HepG2 (cell line): ENCODE data around the gene CCDC136. TPM values are rescaled to one million over a fixed set of nuclear protein-coding genes. Genes with fewer than 3 reads are reported as not detected.
A peak's percentile ranks its signal among the peaks of the same experiment; 100 is the strongest.

Source experiments
- ATAC-seq: fragments of 200-7000 bp; cut with Tn5 transposase; 3 replicates; pipeline ENCODE4 v1.9.1; 2020; ENCODE audit warnings: mild to moderate bottlenecking, moderate library complexity
- BruUV-seq: library from RNA; stranded (reverse); fragments of 400-500 nt; replicated peaks from 2 replicates; lab custom pipeline; 2021; lab: Mats Ljungman, UMichigan
- CTCF ChIA-PET: fragments of 300-600 bp; formaldehyde crosslinking; extraction: SDS; loops from one replicate; lab custom pipeline; 2021; ENCODE audit warnings: low total read pairs, inconsistent platforms, low intra/inter-chr PET ratio; lab: Yijun Ruan, JAX
- POLR2A ChIA-PET: fragments of 350-600 bp; sonication (Branson Sonifier 250); formaldehyde crosslinking; loops from one replicate; lab custom pipeline; 2020; ENCODE audit warnings: antibody characterized with exemption, inconsistent platforms; lab: Yijun Ruan, JAX
- DNase-seq: peaks from one replicate; pipeline ENCODE4 v3.0.0-alpha.2; 2015; ENCODE audit warnings: low spot score
- FAIRE-seq: peaks from 3 replicates; lab custom pipeline; 2011; peaks lifted over from hg19 to GRCh38; lab: Jason Lieb, UNC
- H2AFZ ChIP-seq: one replicate; pipeline ENCODE4 v1.6.1; 2011; ENCODE audit warnings: low read length, inconsistent platforms
- H3K27ac ChIP-seq: fragments of 300-600 bp; 3 replicates; pipeline ENCODE4 v1.8.0; 2011; ENCODE audit warnings: mixed run types, mild to moderate bottlenecking, mixed read lengths, low read length, inconsistent platforms; ENCODE audit not compliant: insufficient read depth; ENCODE audit errors: extremely low read length
- H3K27me3 ChIP-seq, 2 experiments: fragments of 200-600 bp in 1 of 2; 2 replicates in 1 of 2; 3 replicates in 1 of 2; pipeline versions ENCODE4 v1.6.0 to v1.8.0; 2011; ENCODE audit warnings: low read length in 2 of 2, mild to moderate bottlenecking in 2 of 2, moderate library complexity in 2 of 2, inconsistent platforms in 1 of 2; ENCODE audit not compliant: insufficient read depth in 2 of 2, control insufficient read depth in 1 of 2
- H3K36me3 ChIP-seq, 2 experiments: fragments of 200-600 bp in 1 of 2; replicated peaks in 1 of 2; 2 replicates in 1 of 2; 3 replicates in 1 of 2; pipeline versions ENCODE4 v1.5.1 to v1.8.0; 2011; ENCODE audit warnings: low read length in 2 of 2, inconsistent platforms in 1 of 2; ENCODE audit not compliant: insufficient read depth in 2 of 2, control insufficient read depth in 1 of 2
- H3K4me1 ChIP-seq: 2 replicates; pipeline ENCODE4 v1.5.1; 2012; ENCODE audit warnings: low read length, inconsistent platforms; ENCODE audit not compliant: insufficient read depth
- H3K4me2 ChIP-seq: 2 replicates; pipeline ENCODE4 v1.6.0; 2011; ENCODE audit warnings: low read depth, low read length, inconsistent platforms
- H3K4me3 ChIP-seq, 3 experiments: fragments of 200-600 bp in 1 of 3; sonication (generic), shearing (Covaris generic) in 1 of 3; replicated peaks in 1 of 3; 2 replicates each; pipeline ENCODE4 v1.5.1; 2011 to 2016; ENCODE audit warnings: low read length in 3 of 3, inconsistent platforms in 2 of 3, low read depth in 2 of 3, mild to moderate bottlenecking in 2 of 3, control low read depth in 1 of 3, mixed read lengths in 1 of 3; ENCODE audit not compliant: insufficient read depth in 1 of 3
- H3K79me2 ChIP-seq: one replicate; pipeline ENCODE4 v1.6.1; 2011; ENCODE audit warnings: low read length, inconsistent platforms; ENCODE audit not compliant: insufficient read depth
- H3K9ac ChIP-seq: 2 replicates; pipeline ENCODE4 v1.6.0; 2011; ENCODE audit warnings: mild to moderate bottlenecking, low read depth, low read length, inconsistent platforms; ENCODE audit not compliant: insufficient read depth
- H3K9me3 ChIP-seq: 2 replicates; pipeline ENCODE4 v1.5.1; 2012; ENCODE audit warnings: mild to moderate bottlenecking, low read length
- H4K20me1 ChIP-seq: 2 replicates; pipeline ENCODE4 v1.6.0; 2011; ENCODE audit warnings: inconsistent platforms, mild to moderate bottlenecking, low read length, moderate library complexity; ENCODE audit not compliant: insufficient read depth
- ETV5 ChIP-seq: IDR thresholded peaks from 2 replicates; pipeline ENCODE4 v1.6.1; 2018; ENCODE audit warnings: missing biosample characterization, missing genetic modification reagents, inconsistent platforms, borderline replicate concordance
- PAX8 ChIP-seq: sonication (generic); formaldehyde crosslinking; IDR thresholded peaks from 2 replicates; pipeline ENCODE4 v1.8.0; 2022; ENCODE audit warnings: mild to moderate bottlenecking, missing genetic modification reagents, borderline replicate concordance
- RBM39 ChIP-seq: fragments of 200-400 bp; formaldehyde crosslinking; IDR thresholded peaks from one replicate; pipeline ENCODE4 v1.6.1; 2018; ENCODE audit warnings: antibody characterized with exemption, mild to moderate bottlenecking, low read depth, low read length; ENCODE audit not compliant: poor library complexity, severe bottlenecking
- RELA ChIP-seq: sonication (generic); formaldehyde crosslinking; IDR thresholded peaks from 2 replicates; pipeline ENCODE4 v1.4.0; 2020; ENCODE audit warnings: missing genetic modification reagents
- SIN3A ChIP-seq: IDR thresholded peaks from 2 replicates; pipeline ENCODE4 v1.6.1; 2011; ENCODE audit warnings: low read depth, mild to moderate bottlenecking, control low read depth, low read length, borderline replicate concordance
- WIZ ChIP-seq: sonication (generic); formaldehyde crosslinking; IDR thresholded peaks from 2 replicates; pipeline ENCODE4 v1.5.1; 2020; ENCODE audit warnings: mild to moderate bottlenecking, missing genetic modification reagents
- ZSCAN29 ChIP-seq: sonication (generic); formaldehyde crosslinking; conservative IDR thresholded peaks from 2 replicates; pipeline ENCODE4 v1.4.0; 2020; ENCODE audit warnings: mild to moderate bottlenecking, missing genetic modification reagents
- WGBS: methylation state at CpG from one replicate; pipeline ENCODE4 v1.1.6; 2017; ENCODE audit warnings: low lambda C conversion rate; 5-methylcytosine and 5-hydroxymethylcytosine counted together
- in situ Hi-C: cut with HindIII; loops from 2 replicates; pipeline ENCODE4 v1.10.0; 2017; ENCODE audit warnings: low pct_unique_long_range_greater_than_20kb; ENCODE audit not compliant: extremely low pct_ligation_motif_present
- intact Hi-C: fragments of 100-400 bp; cut with micrococcal nuclease; formaldehyde crosslinking; loops from one replicate; pipeline ENCODE4 v1.10.0; 2022; ENCODE audit not compliant: unreplicated experiment
- polyA plus RNA-seq, 8 experiments: library from polyadenylated mRNA; depleted of rRNA in 3 of 8; stranded (reverse) in 7 of 8; unstranded in 1 of 8; fragments of >200 nt; fragmentation: Illumina TruSeq in 4 of 8; extraction: Trizol in 4 of 8; gene quantifications; 2 replicates each; pipeline versions ENCODE4 v1.2.1 to v1.2.3, GENCODE V29; 2011 to 2016; ENCODE audit warnings: low read depth in 4 of 8, missing spikeins in 1 of 8, mixed read lengths in 1 of 8; ENCODE audit not compliant: insufficient read depth in 1 of 8
- total RNA-seq, 5 experiments: library from RNA; depleted of rRNA; stranded (reverse); fragments of >200 nt; fragmentation: Illumina TruSeq; extraction: Trizol; gene quantifications; 2 replicates each; pipeline ENCODE4 v1.2.3, GENCODE V29; 2016; ENCODE audit warnings: low read depth in 1 of 5
- TF ChIP-seq, protein P1 (sequence below): sonication (generic); formaldehyde crosslinking; IDR thresholded peaks from 2 replicates; pipeline ENCODE4 v1.9.0; 2021; ENCODE audit warnings: missing genetic modification reagents, borderline replicate concordance
- TF ChIP-seq, protein P2 (sequence below): sonication (generic); formaldehyde crosslinking; IDR thresholded peaks from 2 replicates; pipeline ENCODE4 v1.4.0; 2020; ENCODE audit warnings: missing genetic modification reagents

CCDC136 gene
- total and polyA plus RNA-seq, 2 of the 13 experiments (the other 11 are each of a cell fraction or from before 2014, with no cell fraction given) = 0.04 to 0.38 TPM

DNA sequence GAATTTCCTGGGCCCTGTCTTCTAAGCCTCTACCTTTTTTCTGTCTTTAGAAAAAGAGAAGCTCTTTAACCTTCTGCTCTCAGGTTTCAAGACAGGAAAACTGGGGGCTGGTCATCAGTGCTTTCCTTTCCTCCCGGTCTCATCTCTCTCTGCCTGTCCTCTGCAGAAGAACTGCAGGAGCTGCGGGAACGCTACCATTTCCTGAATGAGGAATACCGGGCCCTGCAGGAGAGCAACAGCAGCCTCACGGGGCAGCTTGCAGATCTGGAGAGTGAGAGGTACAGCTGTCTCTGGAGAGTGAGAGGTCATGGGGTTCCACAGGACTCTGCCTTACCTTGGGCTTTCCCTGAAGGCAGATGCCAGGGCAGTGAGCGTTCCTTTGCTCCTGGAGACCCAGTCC lies 12.7 kb downstream of the CCDC136 start:
- no peaks in the 10 kb centered on the region for H3K79me2 ChIP-seq
- H3K36me3 ChIP-seq = no peaks in the 10 kb centered on the region
- no peak overlapping the region for H3K27ac ChIP-seq
- no peak overlapping the region for H3K4me2 ChIP-seq
- intact Hi-C loops = no loop called here
- TF ChIP-seq, protein P1, sequence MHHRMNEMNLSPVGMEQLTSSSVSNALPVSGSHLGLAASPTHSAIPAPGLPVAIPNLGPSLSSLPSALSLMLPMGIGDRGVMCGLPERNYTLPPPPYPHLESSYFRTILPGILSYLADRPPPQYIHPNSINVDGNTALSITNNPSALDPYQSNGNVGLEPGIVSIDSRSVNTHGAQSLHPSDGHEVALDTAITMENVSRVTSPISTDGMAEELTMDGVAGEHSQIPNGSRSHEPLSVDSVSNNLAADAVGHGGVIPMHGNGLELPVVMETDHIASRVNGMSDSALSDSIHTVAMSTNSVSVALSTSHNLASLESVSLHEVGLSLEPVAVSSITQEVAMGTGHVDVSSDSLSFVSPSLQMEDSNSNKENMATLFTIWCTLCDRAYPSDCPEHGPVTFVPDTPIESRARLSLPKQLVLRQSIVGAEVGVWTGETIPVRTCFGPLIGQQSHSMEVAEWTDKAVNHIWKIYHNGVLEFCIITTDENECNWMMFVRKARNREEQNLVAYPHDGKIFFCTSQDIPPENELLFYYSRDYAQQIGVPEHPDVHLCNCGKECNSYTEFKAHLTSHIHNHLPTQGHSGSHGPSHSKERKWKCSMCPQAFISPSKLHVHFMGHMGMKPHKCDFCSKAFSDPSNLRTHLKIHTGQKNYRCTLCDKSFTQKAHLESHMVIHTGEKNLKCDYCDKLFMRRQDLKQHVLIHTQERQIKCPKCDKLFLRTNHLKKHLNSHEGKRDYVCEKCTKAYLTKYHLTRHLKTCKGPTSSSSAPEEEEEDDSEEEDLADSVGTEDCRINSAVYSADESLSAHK (CRISPR knock-in tag) = no peak
- no peak for TF ChIP-seq PAX8 (CRISPR knock-in tag)
- TF ChIP-seq, protein P2, sequence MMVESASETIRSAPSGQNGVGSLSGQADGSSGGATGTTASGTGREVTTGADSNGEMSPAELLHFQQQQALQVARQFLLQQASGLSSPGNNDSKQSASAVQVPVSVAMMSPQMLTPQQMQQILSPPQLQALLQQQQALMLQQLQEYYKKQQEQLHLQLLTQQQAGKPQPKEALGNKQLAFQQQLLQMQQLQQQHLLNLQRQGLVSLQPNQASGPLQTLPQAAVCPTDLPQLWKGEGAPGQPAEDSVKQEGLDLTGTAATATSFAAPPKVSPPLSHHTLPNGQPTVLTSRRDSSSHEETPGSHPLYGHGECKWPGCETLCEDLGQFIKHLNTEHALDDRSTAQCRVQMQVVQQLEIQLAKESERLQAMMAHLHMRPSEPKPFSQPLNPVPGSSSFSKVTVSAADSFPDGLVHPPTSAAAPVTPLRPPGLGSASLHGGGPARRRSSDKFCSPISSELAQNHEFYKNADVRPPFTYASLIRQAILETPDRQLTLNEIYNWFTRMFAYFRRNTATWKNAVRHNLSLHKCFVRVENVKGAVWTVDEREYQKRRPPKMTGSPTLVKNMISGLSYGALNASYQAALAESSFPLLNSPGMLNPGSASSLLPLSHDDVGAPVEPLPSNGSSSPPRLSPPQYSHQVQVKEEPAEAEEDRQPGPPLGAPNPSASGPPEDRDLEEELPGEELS = no peak
- no peak for TF ChIP-seq ZSCAN29 (CRISPR knock-in tag)
- no peak for TF ChIP-seq SIN3A
- no peak for TF ChIP-seq WIZ (CRISPR knock-in tag)
- no peak for TF ChIP-seq RELA (CRISPR knock-in tag)
- no peak for TF ChIP-seq RBM39
- TF ChIP-seq ETV5 (CRISPR knock-in tag) = no peak
- in situ Hi-C loops = no loop called here
- peaks cover 3 to 20% of the 10 kb centered on the region in 2 experiments; a peak in 3 of 5 replicates for H3K27me3 ChIP-seq
- no peaks in the 10 kb centered on the region for H3K9me3 ChIP-seq
- no peak overlapping the region for H2AFZ ChIP-seq
- H4K20me1 ChIP-seq = no peaks in the 10 kb centered on the region
- ATAC-seq (peak; percentile 36; the same call in 2 of the 3 replicates), FAIRE-seq (no peak), DNase-seq (no peak)
- H3K9ac ChIP-seq = no peak overlapping the region
- no peaks in the 10 kb centered on the region for H3K4me1 ChIP-seq
- ChIA-PET CTCF (no interaction called here), POLR2A (no interaction called here)
- WGBS = 25% methylated on average over 3 of the region's 6 CpGs
- BruUV-seq = no TSS peak
- H3K4me3 ChIP-seq = no peak overlapping the region
